HepG2 (cell line): ENCODE measurements around the gene ESRRG.

ENCODE experiments used
- CEBPB ChIP-seq: IDR thresholded peaks from 2 replicates; pipeline ENCODE4 v1.6.1; 2011; ENCODE audit warnings: low read depth, low read length, improper control_type of control experiment, borderline replicate concordance
- ELF3 ChIP-seq: IDR thresholded peaks from 2 replicates; pipeline ENCODE4 v1.6.1; 2016; ENCODE audit warnings: missing genetic modification reagents, missing compliant biosample characterization
- EP300 ChIP-seq, 3 experiments: sonication (generic) in 1 of 3; formaldehyde crosslinking in 1 of 3; IDR thresholded peaks; 2 replicates each; pipeline versions ENCODE4 v1.5.1 to v1.6.1; 2011 to 2020; ENCODE audit warnings: low read depth in 2 of 3, low read length in 2 of 3, borderline replicate concordance in 1 of 3, improper control_type of control experiment in 1 of 3, mild to moderate bottlenecking in 1 of 3, missing genetic modification reagents in 1 of 3, moderate library complexity in 1 of 3
- GTF3A ChIP-seq: sonication (generic); formaldehyde crosslinking; conservative IDR thresholded peaks from 2 replicates; pipeline ENCODE4 v1.4.0; 2020; ENCODE audit warnings: mild to moderate bottlenecking, missing genetic modification reagents
- ZNF281 ChIP-seq: sonication (generic); formaldehyde crosslinking; IDR thresholded peaks from 2 replicates; pipeline ENCODE4 v1.4.0; 2020; ENCODE audit warnings: missing genetic modification reagents, borderline replicate concordance
- TF ChIP-seq, protein P1 (sequence below): sonication (generic); formaldehyde crosslinking; IDR thresholded peaks from 2 replicates; pipeline ENCODE4 v1.5.0; 2020; ENCODE audit warnings: missing genetic modification reagents

DNA sequence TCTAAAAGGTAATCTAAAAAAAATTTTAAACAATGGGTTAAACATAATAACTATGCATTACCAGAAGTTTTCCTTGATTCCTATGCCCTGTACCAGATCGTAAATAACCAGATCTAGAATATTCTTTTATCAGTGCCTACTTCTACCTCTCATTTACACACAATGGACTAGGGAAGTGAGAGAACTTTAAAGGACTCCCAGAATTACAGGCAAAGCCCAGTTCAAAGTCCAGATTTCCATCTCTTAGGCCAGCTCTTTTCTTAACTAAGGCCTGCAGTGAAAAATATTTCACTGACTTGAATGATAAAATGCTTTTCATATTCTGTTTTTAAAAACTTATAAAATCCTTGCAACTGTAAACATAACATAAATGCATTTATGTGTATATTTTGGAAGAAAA, 32.6 kb downstream of the ESRRG start:
- TF ChIP-seq, protein P1, sequence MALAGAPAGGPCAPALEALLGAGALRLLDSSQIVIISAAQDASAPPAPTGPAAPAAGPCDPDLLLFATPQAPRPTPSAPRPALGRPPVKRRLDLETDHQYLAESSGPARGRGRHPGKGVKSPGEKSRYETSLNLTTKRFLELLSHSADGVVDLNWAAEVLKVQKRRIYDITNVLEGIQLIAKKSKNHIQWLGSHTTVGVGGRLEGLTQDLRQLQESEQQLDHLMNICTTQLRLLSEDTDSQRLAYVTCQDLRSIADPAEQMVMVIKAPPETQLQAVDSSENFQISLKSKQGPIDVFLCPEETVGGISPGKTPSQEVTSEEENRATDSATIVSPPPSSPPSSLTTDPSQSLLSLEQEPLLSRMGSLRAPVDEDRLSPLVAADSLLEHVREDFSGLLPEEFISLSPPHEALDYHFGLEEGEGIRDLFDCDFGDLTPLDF (CRISPR knock-in tag): no peak
- no peak for TF ChIP-seq GTF3A
- TF ChIP-seq CEBPB: no peak
- no peak for TF ChIP-seq EP300 (IDR thresholded peaks at IDR 0.05; ENCODE audit: low read depth in 2 of 2, low read length in 2 of 2)
- no peak for TF ChIP-seq EP300 (CRISPR knock-in tag; IDR thresholded peaks at IDR 0.05; ENCODE audit: borderline replicate concordance)
- TF ChIP-seq ELF3 (CRISPR knock-in tag): no peak
- TF ChIP-seq ZNF281 (CRISPR knock-in tag): no peak
